ENCODE results near the gene SLC7A4. TPM values are rescaled to one million over a fixed set of nuclear protein-coding genes. Genes with fewer than 3 reads are reported as not detected.
A peak's percentile ranks its signal among the peaks of the same experiment; 100 is the strongest.

The SLC7A4 gene
- total and polyA plus RNA-seq, 7 donors, result 0.16 to 2.6 (median 0.59) TPM; not detected in 1

- no peaks in the 10 kb centered on the region for H3K27me3 ChIP-seq
- peaks cover 0 to 30% (median 26%) of the 10 kb centered on the region in 4 donors for H3K4me1 ChIP-seq
- peaks cover 0 to 62% (median 15%) of the 10 kb centered on the region in 4 donors for H3K36me3 ChIP-seq
- H3K27ac ChIP-seq, result no peak overlapping the region
- intact Hi-C loops (cut with DNase I), result no loop called here
- no peaks in the 10 kb centered on the region for H3K9me3 ChIP-seq
- TF ChIP-seq POLR2A (IDR thresholded peaks at IDR 0.05) (no peak), POLR2AphosphoS5 (IDR thresholded peaks at IDR 0.05) (no peak), EP300 (IDR thresholded peaks at IDR 0.05) (no peak), CTCF (IDR thresholded peaks at IDR 0.05) (no peak)
- 95% methylated on average over 7 of the region's 7 CpGs for WGBS, 2 donors
- no peak for DNase-seq
- no peak overlapping the region for H3K4me3 ChIP-seq
Observed at GRCh38 chr22:20985720-20986119, 46.6 kb downstream of the SLC7A4 start.

DNA sequence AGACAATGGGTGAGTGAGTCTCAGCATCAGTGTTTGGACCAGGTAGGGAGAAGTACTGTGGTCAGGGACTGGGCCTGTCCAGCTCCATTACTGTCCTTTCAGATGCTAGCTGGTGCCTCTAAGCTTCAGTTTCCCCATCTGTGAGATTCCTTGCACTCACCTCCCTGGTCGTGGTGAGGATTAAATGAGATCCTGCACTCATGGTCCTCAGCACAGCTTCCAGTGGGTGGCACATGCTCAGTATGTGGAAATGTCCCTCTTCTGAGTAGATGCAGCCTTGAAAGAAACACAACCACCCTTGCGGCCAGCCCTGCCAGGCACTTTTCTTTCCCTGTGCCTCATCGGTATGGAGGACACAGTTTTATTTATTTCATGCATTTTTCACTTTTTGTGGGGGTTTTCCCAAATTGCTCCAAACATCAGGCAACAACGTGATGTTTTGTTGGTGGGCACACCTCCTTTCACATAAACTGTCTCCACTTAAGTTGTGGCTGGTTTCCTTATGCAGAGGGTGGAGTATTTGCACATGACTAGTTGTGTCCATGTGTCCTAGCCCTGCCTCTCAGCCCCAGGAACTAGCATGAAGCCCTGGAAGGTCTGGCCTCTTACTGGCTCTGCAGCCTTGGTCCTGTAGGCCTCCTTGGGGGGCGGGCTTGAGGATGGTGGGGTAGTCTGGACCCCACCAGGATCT, 49.1 kb downstream of the SLC7A4 start:
- H3K4me3 ChIP-seq, result peak overlapping the region; percentile 69 to 91 (median 90)
- TF ChIP-seq POLR2A (IDR thresholded peaks at IDR 0.05) (no peak), EP300 (IDR thresholded peaks at IDR 0.05) (no peak), CTCF (IDR thresholded peaks at IDR 0.05) (no peak), POLR2AphosphoS5 (IDR thresholded peaks at IDR 0.05) (no peak)
- H3K27ac ChIP-seq, result peak overlapping the region; percentile 87 to 93 (median 90)
- DNase-seq, result no peak
- H3K4me1 ChIP-seq, result peaks cover 0 to 46% (median 43%) of the 10 kb centered on the region in 4 donors
- no peaks in the 10 kb centered on the region for H3K9me3 ChIP-seq
- peaks cover 0 to 43% (median 12%) of the 10 kb centered on the region in 4 donors for H3K36me3 ChIP-seq
- no peaks in the 10 kb centered on the region for H3K27me3 ChIP-seq
- intact Hi-C loops (cut with DNase I), result no loop called here
- 75 to 80% methylated on average over 5 of the region's 5 CpGs for WGBS, 2 donors

DNA sequence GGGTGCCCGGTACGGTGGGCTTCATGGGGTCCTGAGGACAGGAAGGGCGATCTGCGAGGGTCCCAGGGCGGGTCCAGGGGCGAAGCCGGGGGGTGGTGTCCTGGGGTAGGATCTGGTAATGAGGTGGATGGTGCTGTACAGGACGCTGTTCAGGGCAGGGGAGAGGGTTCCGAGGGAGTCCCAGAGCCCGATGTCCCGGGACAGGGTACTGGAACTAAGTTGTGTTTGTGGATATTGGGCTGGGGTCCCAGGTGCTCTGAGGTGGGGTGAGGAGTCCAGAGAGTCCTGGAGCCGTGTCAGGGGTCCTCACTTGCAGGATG, 49.8 kb downstream of the SLC7A4 start:
- peaks cover 0 to 46% (median 43%) of the 10 kb centered on the region in 4 donors for H3K4me1 ChIP-seq
- H3K4me3 ChIP-seq, result peak overlapping the region; percentile 69 to 91 (median 90)
- H3K27me3 ChIP-seq, result no peaks in the 10 kb centered on the region
- no peak for TF ChIP-seq POLR2A (IDR thresholded peaks at IDR 0.05)
- no peak for TF ChIP-seq CTCF (IDR thresholded peaks at IDR 0.05)
- TF ChIP-seq POLR2AphosphoS5 (IDR thresholded peaks at IDR 0.05), result no peak
- TF ChIP-seq EP300 (IDR thresholded peaks at IDR 0.05), result no peak
- H3K36me3 ChIP-seq, result peaks cover 0 to 36% (median 8%) of the 10 kb centered on the region in 4 donors
- intact Hi-C loops (cut with DNase I), result loop anchor here (1.0 kb wide), 1 partner anchor 20 kb away; the partner anchor contains the start of gene THAP7
- 1 to 2% methylated on average over 12 of the region's 12 CpGs for WGBS, 2 donors
- no peak for DNase-seq
- peak overlapping the region; percentile 87 to 93 (median 90) for H3K27ac ChIP-seq
- no peaks in the 10 kb centered on the region for H3K9me3 ChIP-seq

DNA sequence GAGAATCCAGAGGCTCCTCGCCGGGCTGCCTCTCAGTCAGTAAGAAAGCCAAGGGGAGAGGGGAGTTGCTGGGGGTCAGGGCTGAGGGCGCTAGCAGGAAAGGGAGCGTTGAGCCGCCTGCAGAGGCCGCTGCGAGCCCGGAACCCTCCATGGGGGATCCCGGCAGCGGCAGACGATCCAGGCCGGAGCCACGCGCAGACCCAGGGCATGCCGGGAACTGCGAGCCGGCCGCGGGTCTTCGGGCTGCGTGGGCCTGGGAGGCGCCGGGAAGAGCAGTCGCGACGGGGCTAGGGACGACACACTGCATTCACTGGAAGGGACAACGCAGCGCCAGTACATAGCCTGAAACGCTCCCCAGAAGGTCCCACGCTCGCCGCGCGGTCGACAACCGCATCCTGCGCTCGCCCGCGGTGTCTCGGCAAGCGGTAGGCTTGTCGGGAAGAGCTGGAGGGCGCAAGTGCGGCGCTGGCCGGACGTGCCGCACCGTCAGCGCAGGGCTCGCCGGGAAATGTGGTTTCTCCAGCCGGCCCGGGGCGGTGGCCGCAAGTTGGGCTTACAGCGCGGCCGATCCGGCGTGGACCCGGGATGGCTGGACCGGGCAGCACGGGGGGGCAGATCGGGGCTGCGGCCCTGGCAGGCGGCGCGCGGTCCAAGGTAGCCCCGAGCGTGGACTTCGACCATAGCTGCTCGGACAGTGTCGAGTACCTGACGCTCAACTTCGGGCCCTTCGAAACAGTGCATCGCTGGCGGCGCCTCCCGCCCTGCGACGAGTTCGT, 50.4 kb downstream of the SLC7A4 start, which contains the start of gene LZTR1:
LZTR1 (plus strand) TSS at position 511 of the 776 bp plus-strand sequence; CDS start at position 586, 75 bp downstream.
- Histone ChIP-seq H3K4me1 (peaks cover 0 to 46% (median 43%) of the 10 kb centered on the region in 4 donors), H3K4me3 (peak within 1 kb of the TSS; percentile 69 to 91 (median 90)), H3K27me3 (no peaks in the 10 kb centered on the region), H3K27ac (peak within 1 kb of the TSS; percentile 87 to 93 (median 90)), H3K9me3 (no peaks in the 10 kb centered on the region), H3K36me3 (peaks cover 0 to 30% (median 6%) of the 10 kb centered on the region in 4 donors)
- 0% methylated on average over 87 of the region's 87 CpGs for WGBS, 2 donors
- DNase-seq, result peak; percentile 89
- intact Hi-C loops (cut with DNase I), result loop anchor here (1.0 kb wide), 1 partner anchor 20 kb away; the partner anchor contains the start of gene THAP7
- peak; percentile 88 to 95 for TF ChIP-seq POLR2A (IDR thresholded peaks at IDR 0.05)
- TF ChIP-seq EP300 (IDR thresholded peaks at IDR 0.05), result no peak
- TF ChIP-seq CTCF (IDR thresholded peaks at IDR 0.05), result peak in 2 of 4 experiments; percentile 19 to 53
- TF ChIP-seq POLR2AphosphoS5 (IDR thresholded peaks at IDR 0.05), result peak; percentile 98 to 99 (median 98)
